ENCODE measurements around the gene OR2F1. TPM values are rescaled to one million over a fixed set of nuclear protein-coding genes. Genes with fewer than 3 reads are reported as not detected.

OR2F1 gene, protein sequence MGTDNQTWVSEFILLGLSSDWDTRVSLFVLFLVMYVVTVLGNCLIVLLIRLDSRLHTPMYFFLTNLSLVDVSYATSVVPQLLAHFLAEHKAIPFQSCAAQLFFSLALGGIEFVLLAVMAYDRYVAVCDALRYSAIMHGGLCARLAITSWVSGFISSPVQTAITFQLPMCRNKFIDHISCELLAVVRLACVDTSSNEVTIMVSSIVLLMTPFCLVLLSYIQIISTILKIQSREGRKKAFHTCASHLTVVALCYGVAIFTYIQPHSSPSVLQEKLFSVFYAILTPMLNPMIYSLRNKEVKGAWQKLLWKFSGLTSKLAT
- not detected in 2 replicates for total RNA-seq

DNA sequence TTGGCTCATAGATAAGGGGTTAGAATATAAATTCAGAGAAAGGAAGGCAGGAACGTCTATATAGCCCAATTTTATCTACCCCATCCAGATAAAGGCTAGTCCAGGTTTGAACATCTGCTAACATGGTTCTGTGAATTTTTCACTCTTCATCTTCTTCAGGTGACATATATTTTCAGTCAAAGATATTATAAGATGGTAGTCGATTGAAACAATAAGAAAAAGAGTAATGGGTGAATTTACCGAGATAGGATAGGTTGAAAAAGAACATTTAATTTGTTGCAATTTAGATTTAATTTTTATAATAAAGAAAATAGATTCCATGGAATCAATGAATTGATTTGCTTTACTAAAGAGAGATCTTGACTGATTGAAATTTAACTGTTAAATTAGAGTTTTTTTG lies at the start of gene OR2F1:
Gene OR2F1, plus strand, starts transcription at position 301 of the 400 bp plus-strand sequence. CDS start 5,127 bp downstream, outside the sequence.

DNA sequence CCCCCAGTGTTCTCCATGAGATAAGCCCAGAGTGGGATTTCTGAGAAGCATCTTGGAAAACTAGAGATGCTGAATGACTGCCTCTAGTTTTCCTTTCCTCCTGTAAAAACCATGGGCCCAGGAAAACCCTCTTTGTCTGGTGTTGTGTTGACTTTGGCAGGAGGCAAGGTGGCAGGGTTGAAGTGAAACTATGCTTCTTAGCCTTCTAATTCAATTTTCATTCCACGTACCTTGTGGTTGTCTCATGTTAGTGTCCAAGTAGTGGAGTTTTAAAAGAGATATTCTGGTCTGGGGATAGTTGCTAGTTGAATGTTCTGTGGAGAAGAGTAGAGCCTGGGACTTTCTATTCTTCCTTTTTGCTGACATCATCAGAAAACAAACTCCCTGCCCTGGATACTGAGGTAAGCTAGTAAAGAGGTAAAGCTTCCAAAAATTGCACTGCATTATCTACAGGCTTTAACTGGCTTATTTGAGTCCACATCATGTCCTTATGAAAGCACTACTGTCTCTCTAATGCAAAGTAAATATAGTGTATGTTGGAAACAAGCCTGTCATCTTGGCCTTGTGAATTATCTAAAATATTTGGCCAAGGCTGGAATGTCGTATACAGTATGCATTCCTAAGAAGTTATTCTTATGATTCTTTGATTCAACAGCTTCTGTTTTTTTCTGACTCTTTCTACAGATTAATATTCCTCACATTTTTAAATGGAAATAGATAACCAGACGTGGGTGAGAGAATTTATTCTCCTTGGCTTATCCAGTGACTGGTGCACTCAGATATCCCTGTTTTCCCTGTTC lies 19.9 kb upstream of the OR2F1 start, which contains the start of gene OR2F2:
Gene OR2F2, plus strand, starts transcription at position 708 of the 800 bp plus-strand sequence. Its CDS starts 0 bp downstream, at position 708.

DNA sequence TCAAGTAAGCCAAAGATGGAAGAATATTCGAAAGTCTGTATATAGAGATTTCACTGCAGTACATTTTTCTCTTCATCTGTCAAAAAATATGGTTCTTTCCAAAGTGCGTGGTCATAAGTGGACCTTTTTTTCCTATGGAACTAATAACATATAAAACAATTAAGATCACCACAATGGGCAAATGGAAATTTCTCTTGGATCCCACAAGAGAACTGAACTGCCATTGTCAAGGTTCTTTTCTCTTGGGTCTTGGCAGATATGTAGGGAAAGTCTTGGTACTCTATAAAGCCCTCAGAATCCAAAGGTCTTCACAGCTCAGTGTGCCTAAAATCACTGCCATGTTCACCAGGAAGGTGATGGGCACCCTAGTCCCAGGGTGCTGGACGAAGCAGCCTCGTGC lies 45.4 kb downstream of the OR2F1 start, which contains the start of gene OR6B1:
Gene OR6B1, plus strand, starts transcription at position 301 of the 400 bp plus-strand sequence. CDS start 3,677 bp downstream, outside the sequence.

Other genes with a start within 250 kb of the OR2F1 start
- gene CTAGE6, start 197.1 kb upstream of the OR2F1 start, total RNA-seq, result 1.1 and 1.7 TPM in 2 replicates
- 75.3 and 99.4 TPM in 2 replicates for gene TCAF1, start 52.7 kb upstream of the OR2F1 start, total RNA-seq
- gene OR2F2, start 19.6 kb upstream of the OR2F1 start, total RNA-seq, result not detected in 2 replicates
- not detected in 2 replicates for gene OR6B1, start 45.5 kb downstream of the OR2F1 start, total RNA-seq
- not detected in 2 replicates for gene OR2A5, start 94.1 kb downstream of the OR2F1 start, total RNA-seq
- gene OR2A25, start 115.0 kb downstream of the OR2F1 start, total RNA-seq, result not detected in 2 replicates
- gene OR2A12, start 131.4 kb downstream of the OR2F1 start, total RNA-seq, result not detected in 2 replicates
- gene OR2A2, start 154.7 kb downstream of the OR2F1 start, total RNA-seq, result not detected in 2 replicates
- gene OR2A14, start 168.3 kb downstream of the OR2F1 start, total RNA-seq, result not detected in 2 replicates
- 0.36 and 0.91 TPM in 2 replicates for gene CTAGE4, start 228.6 kb downstream of the OR2F1 start, total RNA-seq
- 0.63 and 1.3 TPM in 2 replicates for gene ARHGEF35, start 241.0 kb downstream of the OR2F1 start, total RNA-seq